Neural cell (in vitro differentiated cells): ENCODE results near the gene FNBP1L.

Source experiments
- EZH2 ChIP-seq: fragments of 200-600, 300-800 bp; shearing (Covaris generic), sonication (generic); IDR thresholded peaks from 2 replicates; pipeline ENCODE4 v1.6.1; 2014; ENCODE audit warnings: antibody characterized with exemption, low read length, borderline replicate concordance, mild to moderate bottlenecking; ENCODE audit not compliant: insufficient read depth, poor library complexity, severe bottlenecking
- TF ChIP-seq, protein P1 (sequence below): fragments of 450-650 bp; IDR thresholded peaks from 2 replicates; pipeline ENCODE4 v1.5.1; 2014; ENCODE audit warnings: antibody characterized with exemption, mild to moderate bottlenecking, moderate library complexity; ENCODE audit not compliant: poor library complexity, severe bottlenecking
- TF ChIP-seq, protein P2 (sequence below): IDR thresholded peaks from 2 replicates; pipeline ENCODE4 v1.6.1; 2012; ENCODE audit warnings: borderline replicate concordance

DNA sequence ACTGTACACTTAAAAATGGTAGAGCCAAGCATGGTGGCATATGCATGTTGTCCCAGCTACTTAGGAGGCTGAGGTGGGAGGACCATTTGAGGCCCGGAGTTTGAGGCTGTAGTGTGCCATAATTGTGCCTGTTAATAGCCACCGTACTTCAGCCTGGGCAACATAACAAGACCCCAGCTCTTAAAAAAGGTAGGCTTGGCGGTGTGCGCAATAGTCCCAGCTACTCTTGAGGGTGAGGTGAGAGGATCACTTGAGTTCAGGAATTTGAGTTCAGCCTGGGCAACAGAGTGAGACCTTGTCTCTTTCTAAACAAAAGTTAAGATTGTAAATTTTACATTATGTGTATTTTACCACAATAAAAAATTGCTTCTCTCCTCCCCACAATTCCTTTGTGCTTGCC is 19.7 kb downstream of the FNBP1L start:
- no peak for TF ChIP-seq EZH2
- TF ChIP-seq, protein P1, sequence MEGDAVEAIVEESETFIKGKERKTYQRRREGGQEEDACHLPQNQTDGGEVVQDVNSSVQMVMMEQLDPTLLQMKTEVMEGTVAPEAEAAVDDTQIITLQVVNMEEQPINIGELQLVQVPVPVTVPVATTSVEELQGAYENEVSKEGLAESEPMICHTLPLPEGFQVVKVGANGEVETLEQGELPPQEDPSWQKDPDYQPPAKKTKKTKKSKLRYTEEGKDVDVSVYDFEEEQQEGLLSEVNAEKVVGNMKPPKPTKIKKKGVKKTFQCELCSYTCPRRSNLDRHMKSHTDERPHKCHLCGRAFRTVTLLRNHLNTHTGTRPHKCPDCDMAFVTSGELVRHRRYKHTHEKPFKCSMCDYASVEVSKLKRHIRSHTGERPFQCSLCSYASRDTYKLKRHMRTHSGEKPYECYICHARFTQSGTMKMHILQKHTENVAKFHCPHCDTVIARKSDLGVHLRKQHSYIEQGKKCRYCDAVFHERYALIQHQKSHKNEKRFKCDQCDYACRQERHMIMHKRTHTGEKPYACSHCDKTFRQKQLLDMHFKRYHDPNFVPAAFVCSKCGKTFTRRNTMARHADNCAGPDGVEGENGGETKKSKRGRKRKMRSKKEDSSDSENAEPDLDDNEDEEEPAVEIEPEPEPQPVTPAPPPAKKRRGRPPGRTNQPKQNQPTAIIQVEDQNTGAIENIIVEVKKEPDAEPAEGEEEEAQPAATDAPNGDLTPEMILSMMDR: no peak
- TF ChIP-seq, protein P2, sequence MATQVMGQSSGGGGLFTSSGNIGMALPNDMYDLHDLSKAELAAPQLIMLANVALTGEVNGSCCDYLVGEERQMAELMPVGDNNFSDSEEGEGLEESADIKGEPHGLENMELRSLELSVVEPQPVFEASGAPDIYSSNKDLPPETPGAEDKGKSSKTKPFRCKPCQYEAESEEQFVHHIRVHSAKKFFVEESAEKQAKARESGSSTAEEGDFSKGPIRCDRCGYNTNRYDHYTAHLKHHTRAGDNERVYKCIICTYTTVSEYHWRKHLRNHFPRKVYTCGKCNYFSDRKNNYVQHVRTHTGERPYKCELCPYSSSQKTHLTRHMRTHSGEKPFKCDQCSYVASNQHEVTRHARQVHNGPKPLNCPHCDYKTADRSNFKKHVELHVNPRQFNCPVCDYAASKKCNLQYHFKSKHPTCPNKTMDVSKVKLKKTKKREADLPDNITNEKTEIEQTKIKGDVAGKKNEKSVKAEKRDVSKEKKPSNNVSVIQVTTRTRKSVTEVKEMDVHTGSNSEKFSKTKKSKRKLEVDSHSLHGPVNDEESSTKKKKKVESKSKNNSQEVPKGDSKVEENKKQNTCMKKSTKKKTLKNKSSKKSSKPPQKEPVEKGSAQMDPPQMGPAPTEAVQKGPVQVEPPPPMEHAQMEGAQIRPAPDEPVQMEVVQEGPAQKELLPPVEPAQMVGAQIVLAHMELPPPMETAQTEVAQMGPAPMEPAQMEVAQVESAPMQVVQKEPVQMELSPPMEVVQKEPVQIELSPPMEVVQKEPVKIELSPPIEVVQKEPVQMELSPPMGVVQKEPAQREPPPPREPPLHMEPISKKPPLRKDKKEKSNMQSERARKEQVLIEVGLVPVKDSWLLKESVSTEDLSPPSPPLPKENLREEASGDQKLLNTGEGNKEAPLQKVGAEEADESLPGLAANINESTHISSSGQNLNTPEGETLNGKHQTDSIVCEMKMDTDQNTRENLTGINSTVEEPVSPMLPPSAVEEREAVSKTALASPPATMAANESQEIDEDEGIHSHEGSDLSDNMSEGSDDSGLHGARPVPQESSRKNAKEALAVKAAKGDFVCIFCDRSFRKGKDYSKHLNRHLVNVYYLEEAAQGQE: no peak
